22Rv1 (cell line): ENCODE measurements around the gene CDRT15.

ENCODE experiments used
- H3K27ac ChIP-seq: fragments of 450-650 bp; 2 replicates; pipeline ENCODE4 v1.5.1; 2017
- CTCF ChIP-seq: fragments of 450-650 bp; IDR thresholded peaks from 2 replicates; pipeline ENCODE4 v1.5.1; 2017; ENCODE audit warnings: mild to moderate bottlenecking
- ZFX ChIP-seq: fragments of 450-650 bp; IDR thresholded peaks from 2 replicates; pipeline ENCODE4 v1.6.1; 2017; ENCODE audit warnings: antibody characterized with exemption, borderline replicate concordance

CDRT15 gene

GRCh38 chr17:14214271-14214670 is 22.4 kb downstream of the CDRT15 start:
- no peak for TF ChIP-seq CTCF
- H3K27ac ChIP-seq, result no peak overlapping the region

DNA sequence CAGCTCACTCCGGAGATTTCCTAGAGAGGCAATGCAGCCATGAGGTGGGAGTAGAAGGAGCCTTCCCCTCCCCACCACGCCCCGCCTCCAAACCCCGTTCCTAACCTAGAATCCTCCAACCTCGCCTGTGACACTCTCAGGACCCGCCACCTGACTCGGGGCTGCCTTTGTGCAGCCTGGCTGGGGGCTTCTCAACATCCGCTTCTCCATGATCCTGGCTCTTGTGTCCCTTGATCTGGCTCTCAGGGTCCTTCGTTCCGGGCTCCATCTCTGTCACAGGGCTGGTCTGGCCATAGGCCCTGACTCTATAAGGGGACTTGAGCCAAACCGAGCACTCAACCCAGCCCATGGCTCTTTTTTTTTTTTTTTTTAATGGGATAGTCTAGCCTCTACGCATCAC is 24.3 kb downstream of the CDRT15 start:
- TF ChIP-seq ZFX (no peak), CTCF (no peak)
- no peak overlapping the region for H3K27ac ChIP-seq

DNA sequence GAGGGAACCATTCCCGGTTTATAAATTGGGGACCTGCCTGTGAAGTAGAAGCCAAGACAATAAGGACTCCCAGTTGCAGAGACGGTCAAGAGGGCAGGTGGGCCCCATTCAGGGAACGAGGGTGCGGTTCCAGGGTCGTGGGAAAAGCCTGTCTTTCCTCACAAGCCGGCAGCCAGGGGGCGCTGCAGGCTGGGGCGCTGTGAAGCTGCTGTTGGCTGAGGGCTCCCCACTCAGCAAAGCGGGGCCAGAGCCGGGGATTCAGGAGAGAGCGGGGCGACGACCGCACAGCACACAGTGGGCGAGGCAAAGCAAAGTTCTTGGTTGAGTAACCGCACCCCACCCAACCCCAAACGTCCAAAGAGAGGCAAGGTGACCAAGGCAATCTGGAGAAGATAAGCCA is 24.9 kb downstream of the CDRT15 start:
- no peak overlapping the region for H3K27ac ChIP-seq
- TF ChIP-seq CTCF (peak; percentile 33), ZFX (no peak)

GRCh38 chr17:14211246-14211645 is 25.4 kb downstream of the CDRT15 start:
- TF ChIP-seq CTCF (no peak), ZFX (no peak)
- H3K27ac ChIP-seq, result no peak overlapping the region

DNA sequence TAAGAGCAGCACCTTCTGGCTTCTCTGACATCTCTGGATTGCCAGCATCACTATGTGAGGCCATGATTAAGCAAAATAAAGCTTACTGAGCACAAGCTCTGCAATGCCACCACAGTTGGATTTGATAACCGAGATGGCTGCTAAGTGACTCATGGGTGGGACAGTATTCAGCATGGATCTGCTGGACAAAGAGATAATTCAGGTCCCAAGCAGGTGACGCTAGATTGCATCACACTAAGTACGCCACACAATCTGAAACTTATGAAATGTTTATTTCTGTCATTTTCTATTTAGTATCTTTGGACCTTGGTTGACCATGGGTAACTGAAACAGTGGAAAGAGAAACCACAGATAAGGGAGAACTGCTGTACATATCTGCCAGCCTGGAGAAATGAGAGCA is 27.4 kb downstream of the CDRT15 start:
- TF ChIP-seq ZFX (no peak), CTCF (no peak)
- H3K27ac ChIP-seq, result no peak overlapping the region

- TF ChIP-seq ZFX, result no peak
- TF ChIP-seq CTCF, result no peak
- no peak overlapping the region for H3K27ac ChIP-seq
Observed at GRCh38 chr17:14207791-14208190, 28.9 kb downstream of the CDRT15 start.

DNA sequence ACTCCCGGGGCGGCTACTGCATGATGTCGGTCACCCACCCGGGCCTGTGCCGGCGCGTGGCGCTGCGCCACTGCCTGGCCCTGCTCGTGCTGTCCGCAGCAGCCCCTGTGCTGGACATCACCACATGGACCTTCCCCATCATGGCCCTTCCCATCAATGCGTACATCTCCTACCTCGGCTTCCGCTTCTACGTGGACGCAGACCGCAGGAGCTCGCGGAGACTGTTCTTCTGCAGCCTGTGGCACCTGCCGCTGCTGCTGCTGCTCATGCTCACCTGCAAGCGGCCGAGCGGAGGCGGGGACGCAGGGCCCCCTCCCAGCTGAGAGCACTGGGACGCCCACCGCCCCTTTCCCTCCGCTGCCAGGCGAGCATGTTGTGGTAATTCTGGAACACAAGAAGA is 29.8 kb downstream of the CDRT15 start:
- no peak overlapping the region for H3K27ac ChIP-seq
- no peak for TF ChIP-seq CTCF
- no peak for TF ChIP-seq ZFX
